GM19328 (cell line): Measurements from ENCODE around the gene NUP210L.

Experiments used
- ATAC-seq: cut with Tn5 transposase; IDR thresholded peaks from one replicate; pipeline ENCODE4 v1.9.1; 2021; ENCODE audit warnings: mild to moderate bottlenecking, moderate library complexity; ENCODE audit not compliant: unreplicated experiment

NUP210L gene

GRCh38 chr1:153945795-153946621 lies 208.9 kb downstream of the NUP210L start:
- peak; percentile 68 for ATAC-seq

GRCh38 chr1:153945131-153945794 lies 209.6 kb downstream of the NUP210L start:
- ATAC-seq: no peak

DNA sequence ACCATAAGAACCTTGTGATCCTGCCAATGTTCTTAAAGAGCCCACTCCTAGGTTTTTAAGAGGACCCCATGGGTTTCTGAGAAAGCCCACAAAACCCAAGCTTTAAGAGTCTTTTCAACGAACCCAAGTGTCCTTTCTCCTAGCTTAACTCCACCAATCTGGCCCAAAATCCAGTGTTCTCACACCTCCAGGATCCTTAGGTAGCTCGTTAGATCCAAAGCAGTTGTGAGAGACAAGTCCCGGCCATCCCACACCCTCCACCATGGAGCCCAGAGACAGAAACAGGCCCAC lies 210.1 kb downstream of the NUP210L start:
- no peak for ATAC-seq

DNA sequence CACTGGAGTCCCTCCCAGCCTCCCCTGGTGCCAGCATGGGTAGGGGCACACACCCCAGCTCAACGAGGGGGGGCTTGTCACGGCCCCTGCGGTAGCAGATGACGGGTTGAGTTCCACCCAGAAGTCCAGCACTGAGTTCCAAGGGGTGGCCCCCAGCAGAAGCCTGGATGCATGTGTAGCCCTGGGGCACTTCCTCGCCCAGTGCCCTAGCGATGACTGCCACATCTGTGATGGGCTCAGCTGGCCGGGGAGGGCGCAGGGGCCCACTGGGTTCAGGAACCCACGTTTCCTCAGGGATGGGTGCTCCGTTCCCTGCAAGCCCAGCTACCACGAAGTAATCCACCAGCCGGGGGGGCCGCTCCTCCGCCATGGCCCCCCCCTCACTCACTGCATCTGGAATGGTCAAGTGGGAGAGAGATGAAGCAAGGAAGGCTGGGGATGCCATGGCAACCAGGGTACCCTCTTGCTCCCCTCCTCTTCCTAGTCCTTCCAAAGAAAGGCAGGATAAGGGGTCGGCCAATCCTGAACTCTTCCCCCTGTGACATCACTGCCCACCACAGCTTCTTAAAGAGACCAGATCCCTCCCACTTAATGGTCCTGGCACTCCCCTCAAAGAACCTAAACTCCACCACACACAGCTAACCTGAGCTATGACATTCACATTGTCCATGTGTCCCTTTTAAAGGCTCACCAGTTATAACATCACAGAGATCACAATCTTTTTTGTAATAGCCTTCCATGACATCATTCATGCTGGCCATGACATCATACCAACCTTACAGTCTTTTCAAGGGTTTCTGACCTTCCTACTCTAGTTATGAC lies 210.7 kb downstream of the NUP210L start:
- ATAC-seq: no peak

DNA sequence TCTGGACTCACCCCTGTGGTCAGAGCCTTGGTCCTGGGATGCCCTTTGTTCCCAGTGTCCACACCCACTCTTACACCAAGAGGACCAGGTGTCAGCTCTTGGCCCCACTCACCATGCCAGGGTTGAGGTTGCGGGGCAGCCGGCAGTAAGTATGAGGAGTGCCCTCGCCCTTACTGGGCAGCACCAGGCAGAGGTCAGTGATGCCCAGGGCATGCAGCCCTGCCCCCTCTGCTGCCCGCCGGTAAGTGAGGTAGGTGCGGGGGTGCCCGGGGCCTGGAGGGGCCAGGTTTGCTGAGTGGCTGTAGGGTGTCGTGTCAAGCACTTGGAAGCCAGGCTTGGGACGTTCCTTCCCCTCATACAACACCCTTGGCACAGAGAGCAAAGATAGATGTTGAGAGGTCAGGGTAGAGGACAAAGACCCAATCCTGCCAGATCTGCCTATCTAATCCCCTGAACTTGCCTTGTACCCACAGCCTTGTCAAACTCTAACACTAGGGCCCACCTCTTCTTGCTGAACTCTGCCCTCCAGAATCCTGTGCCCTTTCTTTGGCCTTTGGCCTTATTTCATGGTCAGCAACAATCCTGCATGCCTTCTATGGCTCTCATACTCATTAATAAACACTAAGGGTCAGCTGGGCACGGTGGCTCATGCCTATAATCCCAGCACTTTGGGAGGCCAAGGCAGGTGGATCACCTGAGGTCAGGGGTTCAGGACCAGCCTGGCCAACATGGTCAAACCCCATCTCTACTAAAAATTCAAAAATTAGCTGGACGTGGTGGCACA lies 211.9 kb downstream of the NUP210L start:
- no peak for ATAC-seq
